ENCODE measurements around the gene TARBP2.

TARBP2 gene

DNA sequence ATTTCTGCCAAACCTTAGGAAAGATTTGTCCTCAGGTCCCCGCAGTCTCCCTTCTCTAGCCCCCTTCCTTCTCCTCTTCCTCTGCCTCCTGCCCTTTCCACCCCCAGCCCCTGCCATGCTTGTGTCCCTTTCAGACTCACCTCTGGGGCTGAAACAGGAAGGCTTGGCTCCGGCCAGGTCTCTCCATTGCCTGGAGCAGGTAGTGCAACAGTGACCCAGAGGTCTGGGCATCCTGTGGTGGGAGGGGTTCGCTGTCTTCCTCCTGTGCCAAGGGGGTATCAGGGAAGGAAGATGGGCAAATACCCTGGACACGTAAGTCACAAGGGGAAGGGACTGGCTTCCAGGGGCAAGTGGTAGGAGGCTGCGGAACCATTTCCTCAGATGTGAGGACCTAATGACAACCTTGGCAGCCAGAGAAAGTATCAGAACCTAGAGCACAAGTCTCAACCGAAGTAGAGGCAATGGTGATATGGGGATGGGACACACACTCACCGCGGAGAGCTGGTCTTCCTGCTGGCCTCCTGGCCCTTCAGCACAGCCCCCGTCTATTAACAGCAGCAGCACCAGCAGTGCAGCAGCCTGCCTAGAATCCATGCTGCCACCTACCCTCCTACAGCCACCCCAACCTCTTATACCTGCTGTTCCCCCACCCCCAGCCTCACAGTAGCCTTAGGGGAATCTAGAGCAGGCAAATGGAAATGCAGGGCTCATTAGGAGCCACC lies 6.0 kb downstream of the TARBP2 start, which contains the start of gene NPFF:
Gene NPFF, minus strand, starts transcription at position 604 of the 722 bp plus-strand sequence. Its CDS starts 10 bp downstream, at position 594.
- peaks cover 10% of the 10 kb centered on the region for H3K36me3 Mint-ChIP-seq
- H3K27ac Mint-ChIP-seq: no peak within 1 kb of the TSS
- no peak within 1 kb of the TSS for H3K4me3 Mint-ChIP-seq
- no peak for DNase-seq (ENCODE audit: low spot score in 2 of 2)
- no peak for ATAC-seq (ENCODE audit: low read depth)
- no peaks in the 10 kb centered on the region for H3K9me3 Mint-ChIP-seq
- no peaks in the 10 kb centered on the region for H3K27me3 Mint-ChIP-seq
- H3K4me1 Mint-ChIP-seq: peaks cover 8% of the 10 kb centered on the region

DNA sequence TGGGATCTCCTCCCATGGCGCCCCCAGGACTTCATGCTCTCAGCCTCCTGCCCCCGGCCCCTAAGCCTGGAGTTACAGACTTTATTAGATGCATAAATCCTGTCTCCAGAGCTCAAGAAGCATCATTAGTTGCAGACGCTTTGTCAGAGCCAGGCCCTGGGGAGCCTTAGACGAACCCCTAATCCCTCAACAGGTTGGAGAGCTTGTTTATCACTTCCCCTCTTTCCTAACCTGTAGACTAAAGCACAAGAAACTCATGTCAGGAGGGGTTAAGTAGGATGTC lies 6.5 kb downstream of the TARBP2 start:
- peaks cover 6% of the 10 kb centered on the region for H3K4me1 Mint-ChIP-seq
- no peak for ATAC-seq (ENCODE audit: low read depth)
- H3K36me3 Mint-ChIP-seq: peaks cover 10% of the 10 kb centered on the region
- H3K4me3 Mint-ChIP-seq: no peak overlapping the region
- no peak overlapping the region for H3K27ac Mint-ChIP-seq
- H3K27me3 Mint-ChIP-seq: no peaks in the 10 kb centered on the region
- H3K9me3 Mint-ChIP-seq: no peaks in the 10 kb centered on the region
- DNase-seq (ENCODE audit: low spot score in 2 of 2): no peak

DNA sequence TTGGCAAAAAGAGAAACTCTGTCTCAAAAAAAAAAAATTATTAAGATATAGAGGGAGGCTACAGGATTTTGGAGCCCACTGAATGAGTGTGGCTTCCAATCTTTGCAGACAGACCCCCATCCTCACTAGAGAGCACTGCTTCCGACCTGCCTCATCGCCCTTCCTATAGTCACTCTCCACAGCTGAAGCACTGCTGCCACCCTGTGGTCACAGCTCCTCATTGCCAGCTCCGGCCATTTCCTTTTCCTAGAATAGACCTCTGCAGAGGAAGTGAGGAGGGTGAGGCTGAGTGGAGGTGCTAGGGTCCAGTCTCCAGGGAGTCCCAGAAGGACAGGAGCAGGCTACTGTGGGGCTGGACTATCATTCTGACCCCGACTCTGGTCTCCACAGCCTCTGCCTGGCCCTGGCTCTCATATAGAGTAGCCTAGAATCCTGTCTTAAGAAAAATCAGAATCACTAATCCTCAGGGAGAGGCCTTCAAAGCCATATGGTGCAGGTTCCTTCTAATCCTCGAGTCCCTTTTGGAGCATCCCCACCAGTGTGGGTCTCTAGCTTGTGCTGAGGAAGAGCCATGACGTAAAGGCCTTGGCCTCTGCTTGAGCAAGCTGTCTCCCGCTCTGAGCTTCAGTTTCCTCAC lies 7.6 kb downstream of the TARBP2 start:
- Mint-ChIP-seq H3K27ac (peak overlapping the region; percentile 11), H3K4me3 (no peak overlapping the region), H3K4me1 (peaks cover 6% of the 10 kb centered on the region), H3K9me3 (no peaks in the 10 kb centered on the region), H3K27me3 (no peaks in the 10 kb centered on the region), H3K36me3 (peaks cover 14% of the 10 kb centered on the region)
- DNase-seq (ENCODE audit: low spot score in 2 of 2) (peak; percentile 76 to 87), ATAC-seq (ENCODE audit: low read depth) (peak; percentile 97)

DNA sequence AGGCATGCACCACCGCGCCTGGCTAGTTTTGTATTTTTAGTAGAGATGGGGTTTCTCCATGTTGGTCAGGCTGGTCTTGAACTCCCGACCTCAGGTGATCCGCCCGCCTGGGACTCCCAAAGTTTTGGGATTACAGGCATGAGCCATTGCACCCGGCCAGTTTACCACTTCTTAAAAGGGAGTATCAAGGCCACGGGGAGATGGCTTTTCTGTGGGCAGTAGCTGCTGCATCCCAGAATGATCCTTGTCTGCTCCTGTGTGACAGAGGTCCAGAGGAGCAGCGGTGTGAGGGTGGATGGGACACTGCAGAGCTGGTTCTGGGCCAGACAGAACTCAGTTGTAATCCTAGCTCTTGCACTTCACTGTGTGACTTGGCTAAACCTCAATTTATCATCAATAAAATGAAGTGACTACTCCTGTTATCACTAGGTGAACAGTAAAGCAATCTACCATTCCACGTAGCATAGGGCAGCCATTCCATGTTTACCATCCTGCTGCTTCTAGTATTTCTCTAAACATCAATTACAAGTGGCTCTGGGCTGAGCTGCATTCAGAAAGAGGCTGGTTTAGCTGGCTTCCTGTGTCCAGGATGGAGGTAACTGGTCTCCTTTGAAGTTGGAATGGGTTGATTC lies 9.2 kb downstream of the TARBP2 start:
- no peaks in the 10 kb centered on the region for H3K27me3 Mint-ChIP-seq
- H3K27ac Mint-ChIP-seq: peak overlapping the region; percentile 67
- no peak overlapping the region for H3K4me3 Mint-ChIP-seq
- ATAC-seq (ENCODE audit: low read depth) (no peak), DNase-seq (ENCODE audit: low spot score in 2 of 2) (no peak)
- H3K9me3 Mint-ChIP-seq: no peaks in the 10 kb centered on the region
- H3K36me3 Mint-ChIP-seq: peaks cover 16% of the 10 kb centered on the region
- peaks cover 4% of the 10 kb centered on the region for H3K4me1 Mint-ChIP-seq

DNA sequence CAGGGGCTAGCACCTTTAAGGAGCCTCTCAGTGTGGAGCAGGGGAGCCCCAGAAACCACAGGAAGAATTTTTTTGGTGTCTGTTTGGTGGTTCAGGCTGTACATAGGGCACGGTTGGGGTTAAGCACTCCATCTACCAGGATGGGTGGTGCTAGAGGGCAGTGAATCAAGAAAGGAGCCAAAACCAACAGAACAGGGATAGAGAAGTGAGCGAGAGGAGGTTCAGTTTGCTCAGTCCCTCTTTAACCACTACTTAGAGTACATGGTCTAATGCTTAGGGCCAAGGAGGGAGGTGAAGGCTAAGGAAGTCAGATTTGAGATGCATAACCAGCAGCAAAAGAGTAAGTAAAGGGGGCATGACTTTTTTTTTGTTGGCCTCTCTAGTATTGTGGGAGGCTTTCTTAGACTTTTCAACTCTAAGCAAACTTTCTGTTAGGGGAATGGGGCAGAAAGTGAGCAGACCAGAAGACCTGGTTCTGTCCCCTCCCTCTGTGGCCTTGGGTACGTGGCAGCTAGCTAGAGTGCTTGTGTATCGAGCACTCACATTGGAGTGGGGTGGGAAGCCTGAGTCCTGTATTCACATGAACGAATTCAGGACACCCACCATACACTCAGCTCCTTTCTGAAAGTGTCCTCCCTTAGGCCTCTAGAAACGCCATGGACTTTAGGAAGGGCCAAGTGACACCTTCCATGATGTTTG lies 12.8 kb downstream of the TARBP2 start:
- no peak for ATAC-seq (ENCODE audit: low read depth)
- no peaks in the 10 kb centered on the region for H3K9me3 Mint-ChIP-seq
- no peak for DNase-seq (ENCODE audit: low spot score in 2 of 2)

DNA sequence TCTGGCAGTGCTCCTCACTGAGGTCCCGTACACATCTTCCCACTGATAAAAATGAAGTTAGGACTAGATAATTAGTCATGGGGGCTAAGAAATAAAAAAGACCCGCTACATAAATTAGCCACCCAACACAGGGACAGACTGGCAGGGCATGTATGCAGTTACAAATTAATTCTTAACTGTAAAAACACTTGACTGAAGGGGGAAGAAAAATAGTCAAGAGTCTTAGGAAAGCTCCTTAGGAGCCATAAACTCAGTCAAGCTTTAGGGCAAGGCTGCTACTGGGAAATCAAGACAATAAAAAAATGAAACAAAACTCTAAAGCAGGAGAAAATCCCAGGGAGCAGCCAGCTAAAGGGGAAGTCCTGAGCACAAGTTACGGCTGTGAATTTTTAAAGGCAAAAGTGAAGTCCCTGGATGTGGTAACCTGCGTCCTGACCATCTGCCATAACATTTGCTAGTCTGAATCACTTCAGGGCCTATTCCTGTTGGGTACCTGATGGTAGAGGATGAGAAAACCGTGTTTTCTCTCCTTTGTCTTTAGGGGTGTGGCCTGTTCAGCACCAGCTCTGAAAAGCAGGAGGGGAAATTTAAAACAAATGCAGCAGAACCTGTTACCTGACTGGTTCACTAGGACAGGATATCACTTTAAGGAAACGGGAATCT lies 13.7 kb downstream of the TARBP2 start:
- H3K27ac Mint-ChIP-seq: peak overlapping the region; percentile 22
- H3K9me3 Mint-ChIP-seq: no peaks in the 10 kb centered on the region

More for the DNA sequence above, 12.8 kb downstream of the TARBP2 start:
- Mint-ChIP-seq H3K36me3 (peaks cover 21% of the 10 kb centered on the region), H3K4me3 (no peak overlapping the region), H3K4me1 (no peaks in the 10 kb centered on the region), H3K27me3 (no peaks in the 10 kb centered on the region), H3K27ac (peak overlapping the region; percentile 29)

DNA sequence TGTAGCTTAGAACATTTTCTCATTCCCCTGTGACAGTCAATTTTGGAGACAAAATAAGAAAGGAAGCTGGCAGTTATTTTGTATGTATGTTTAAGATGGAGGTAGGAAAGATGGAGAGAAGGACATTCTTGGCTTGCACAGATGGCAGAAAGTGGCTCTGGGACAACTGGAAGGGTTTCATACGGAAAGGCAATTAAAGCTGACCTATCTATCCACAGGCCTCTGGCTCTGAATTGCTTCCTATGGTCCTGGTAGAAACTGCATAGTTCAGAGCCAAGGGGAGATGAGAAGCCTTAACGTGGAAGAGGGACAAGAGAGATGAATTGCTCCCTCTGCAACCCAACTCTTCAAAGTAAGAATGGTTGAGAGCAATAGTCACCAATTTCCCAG lies 14.2 kb downstream of the TARBP2 start:
- no peaks in the 10 kb centered on the region for H3K9me3 Mint-ChIP-seq
- no peaks in the 10 kb centered on the region for H3K4me1 Mint-ChIP-seq
- H3K27ac Mint-ChIP-seq: peak overlapping the region; percentile 22
- no peak for ATAC-seq (ENCODE audit: low read depth)
- DNase-seq (ENCODE audit: low spot score in 2 of 2): no peak
- H3K27me3 Mint-ChIP-seq: no peaks in the 10 kb centered on the region
- H3K4me3 Mint-ChIP-seq: no peak overlapping the region
- H3K36me3 Mint-ChIP-seq: peaks cover 24% of the 10 kb centered on the region

More for the DNA sequence above, 13.7 kb downstream of the TARBP2 start:
- H3K4me3 Mint-ChIP-seq: no peak overlapping the region
- no peaks in the 10 kb centered on the region for H3K27me3 Mint-ChIP-seq
- DNase-seq (ENCODE audit: low spot score in 2 of 2): no peak
- H3K36me3 Mint-ChIP-seq: peaks cover 21% of the 10 kb centered on the region
- no peaks in the 10 kb centered on the region for H3K4me1 Mint-ChIP-seq
- ATAC-seq (ENCODE audit: low read depth): no peak

DNA sequence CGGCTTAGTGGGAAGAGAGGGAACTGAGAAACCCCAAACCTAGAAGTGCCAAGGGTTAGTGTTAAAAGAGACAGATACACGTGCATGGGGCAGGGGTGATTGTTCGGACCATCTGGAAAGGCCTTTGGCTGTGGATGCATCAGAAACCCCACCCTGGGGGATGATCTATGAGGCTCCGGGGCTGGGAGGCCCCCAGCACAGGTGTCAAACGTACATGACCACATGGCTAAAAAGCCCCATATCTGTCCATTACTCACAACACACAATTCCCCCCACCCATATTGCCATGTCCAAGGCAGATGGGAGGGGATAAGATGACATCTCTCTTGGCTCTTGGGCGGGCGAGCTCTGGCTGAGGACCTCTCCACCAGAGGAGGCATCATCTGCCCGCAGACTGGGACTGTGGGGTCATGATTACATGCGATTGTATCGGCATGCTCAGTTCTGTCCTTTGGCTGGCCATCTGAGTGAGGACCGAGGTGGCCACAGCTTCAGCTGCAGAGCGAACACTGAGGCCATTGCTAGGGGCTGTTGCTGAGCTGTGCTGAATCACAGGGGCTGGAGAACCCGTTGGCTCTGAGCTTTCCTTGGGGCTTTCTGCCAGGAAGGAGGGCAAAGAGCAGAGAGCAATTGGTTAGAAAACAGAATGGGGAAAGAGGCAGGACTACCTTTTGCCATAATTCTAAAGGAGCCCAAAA lies 15.8 kb downstream of the TARBP2 start:
- Mint-ChIP-seq H3K27me3 (no peaks in the 10 kb centered on the region), H3K4me3 (no peak overlapping the region), H3K9me3 (no peaks in the 10 kb centered on the region), H3K27ac (peak overlapping the region; percentile 22), H3K4me1 (no peaks in the 10 kb centered on the region), H3K36me3 (peaks cover 31% of the 10 kb centered on the region)
- DNase-seq (ENCODE audit: low spot score in 2 of 2) (no peak), ATAC-seq (ENCODE audit: low read depth) (no peak)

DNA sequence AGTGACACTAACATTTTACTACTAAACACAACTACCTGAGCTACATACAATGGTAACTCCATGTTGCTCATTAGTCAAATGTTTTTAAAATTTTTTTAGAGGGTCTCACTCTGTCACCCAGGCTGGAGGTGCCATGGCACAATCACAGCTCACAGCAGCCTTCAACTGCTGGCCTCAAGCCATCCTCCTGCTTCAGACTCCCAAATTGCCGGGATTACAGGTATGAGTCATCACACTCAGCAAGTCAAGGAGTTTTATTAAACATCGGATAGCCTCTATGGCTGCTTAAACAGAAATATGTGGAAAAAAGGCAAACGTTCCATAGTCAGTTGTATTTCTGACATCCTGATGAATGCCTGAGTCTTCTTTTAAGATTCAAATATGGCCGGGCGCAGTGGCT lies 17.3 kb downstream of the TARBP2 start:
- no peaks in the 10 kb centered on the region for H3K27me3 Mint-ChIP-seq
- peaks cover 35% of the 10 kb centered on the region for H3K36me3 Mint-ChIP-seq
- H3K4me3 Mint-ChIP-seq: no peak overlapping the region
- H3K4me1 Mint-ChIP-seq: no peaks in the 10 kb centered on the region
- ATAC-seq (ENCODE audit: low read depth): no peak
- DNase-seq (ENCODE audit: low spot score in 2 of 2): no peak
- H3K27ac Mint-ChIP-seq: no peak overlapping the region
- H3K9me3 Mint-ChIP-seq: no peaks in the 10 kb centered on the region

DNA sequence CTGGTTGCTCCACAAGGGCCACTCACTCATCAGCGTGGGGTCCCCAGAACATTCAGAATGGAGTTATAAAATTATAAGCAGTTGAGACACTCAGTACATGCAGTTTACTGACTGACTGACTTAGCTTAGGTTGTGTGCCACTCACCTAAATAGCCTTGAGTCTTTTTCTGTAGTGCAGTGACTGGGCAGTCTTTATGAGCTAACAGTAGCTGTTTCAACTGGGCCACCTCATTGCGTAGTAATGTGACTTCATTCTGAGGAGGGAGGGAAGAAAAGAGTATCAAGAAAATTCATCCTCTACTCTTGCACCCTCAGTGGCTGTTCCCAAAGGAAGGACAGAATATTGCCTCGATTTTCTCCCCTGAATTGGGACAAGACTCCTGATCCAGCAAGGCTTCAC lies 22.0 kb downstream of the TARBP2 start:
- H3K4me1 Mint-ChIP-seq: no peaks in the 10 kb centered on the region
- no peak for ATAC-seq (ENCODE audit: low read depth)
- H3K4me3 Mint-ChIP-seq: no peak overlapping the region
- no peak overlapping the region for H3K27ac Mint-ChIP-seq
- no peaks in the 10 kb centered on the region for H3K9me3 Mint-ChIP-seq
- H3K27me3 Mint-ChIP-seq: no peaks in the 10 kb centered on the region
- peaks cover 28% of the 10 kb centered on the region for H3K36me3 Mint-ChIP-seq
- no peak for DNase-seq (ENCODE audit: low spot score in 2 of 2)

DNA sequence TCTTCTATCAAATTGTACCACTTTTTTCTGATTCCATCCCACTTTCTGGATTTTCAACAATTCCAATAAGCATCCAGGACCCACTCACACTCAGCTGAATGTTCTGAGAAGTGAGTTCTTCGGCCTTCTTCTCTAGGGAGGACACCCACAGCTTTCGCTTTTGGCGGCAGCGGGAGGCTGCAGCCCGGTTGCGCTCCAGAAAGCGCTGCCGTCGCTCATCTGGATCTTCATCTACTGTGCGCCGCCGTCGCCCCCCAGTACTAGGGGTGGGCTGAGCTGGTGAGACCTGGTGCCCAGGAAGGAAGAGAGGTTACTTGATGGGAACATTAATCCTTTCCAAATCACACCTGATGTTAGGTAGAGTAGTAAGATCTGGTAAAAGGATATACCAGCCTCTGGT lies 23.4 kb downstream of the TARBP2 start:
- DNase-seq (ENCODE audit: low spot score in 2 of 2) (no peak), ATAC-seq (ENCODE audit: low read depth) (no peak)
- Mint-ChIP-seq H3K9me3 (no peaks in the 10 kb centered on the region), H3K27ac (no peak overlapping the region), H3K36me3 (peaks cover 31% of the 10 kb centered on the region), H3K4me1 (no peaks in the 10 kb centered on the region), H3K4me3 (no peak overlapping the region), H3K27me3 (no peaks in the 10 kb centered on the region)

DNA sequence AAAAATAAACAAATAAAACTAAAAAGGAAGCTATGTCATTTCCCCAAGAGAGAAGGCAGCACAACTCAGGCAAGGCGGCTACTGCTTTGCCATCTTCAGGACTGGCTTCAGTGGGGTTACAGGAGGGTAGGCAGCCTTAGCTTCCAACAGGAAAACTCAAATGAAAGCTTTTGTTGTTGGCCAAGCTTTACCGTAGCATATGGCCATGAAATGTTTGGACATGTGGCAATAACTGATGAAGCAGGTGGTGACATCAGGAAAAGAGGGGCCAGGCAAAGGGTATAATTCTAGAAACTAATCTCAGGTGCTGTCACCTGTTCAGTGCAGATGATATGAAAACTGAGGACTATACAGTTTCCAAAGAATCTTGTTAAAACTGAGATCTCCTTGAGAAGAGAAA lies 29.0 kb downstream of the TARBP2 start:
- no peak for ATAC-seq (ENCODE audit: low read depth)
- Mint-ChIP-seq H3K9me3 (no peaks in the 10 kb centered on the region), H3K4me3 (no peak overlapping the region), H3K4me1 (no peaks in the 10 kb centered on the region), H3K27me3 (no peaks in the 10 kb centered on the region), H3K27ac (no peak overlapping the region), H3K36me3 (peaks cover 29% of the 10 kb centered on the region)
- DNase-seq (ENCODE audit: low spot score in 2 of 2): no peak

DNA sequence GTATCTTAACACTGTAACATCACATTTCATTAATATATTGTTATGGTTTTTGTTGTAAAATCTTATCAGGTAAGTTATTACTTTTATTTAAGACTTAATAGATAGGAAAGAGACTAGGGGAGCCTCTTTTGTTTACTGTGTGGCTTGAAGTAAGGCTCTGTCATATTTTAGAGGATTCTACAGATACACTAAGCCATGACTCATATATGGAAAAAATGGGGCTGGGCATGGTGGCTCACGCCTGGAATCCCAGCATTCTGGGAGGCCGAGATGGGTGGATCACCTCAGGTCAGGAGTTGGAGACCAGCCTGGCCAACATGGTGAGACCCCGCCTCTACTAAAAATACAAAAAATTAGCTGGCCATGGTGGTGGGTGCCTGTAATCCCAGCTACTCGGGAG lies 29.8 kb downstream of the TARBP2 start:
- Mint-ChIP-seq H3K36me3 (peaks cover 29% of the 10 kb centered on the region), H3K9me3 (no peaks in the 10 kb centered on the region), H3K4me3 (no peak overlapping the region), H3K27me3 (no peaks in the 10 kb centered on the region), H3K4me1 (no peaks in the 10 kb centered on the region), H3K27ac (no peak overlapping the region)
- ATAC-seq (ENCODE audit: low read depth) (no peak), DNase-seq (ENCODE audit: low spot score in 2 of 2) (no peak)
